8988T (cell line): Measurements from ENCODE around the gene FBXW11.
A peak's percentile ranks its signal among the peaks of the same experiment; 100 is the strongest.
"Not testable (repeated sequence)": the region's sequence is repeated elsewhere in the genome, so short reads cannot be mapped to it uniquely, and the experiment has no call there.

ENCODE experiments used
- DNase-seq: peaks from one replicate; pipeline ENCODE4 v3.0.0; 2011

Gene FBXW11

GRCh38 chr5:172006321-172007174, at the start of gene FBXW11:
Gene FBXW11 (minus strand): TSS chr5:172006638. CDS start chr5:172006502, 136 bp downstream.
- DNase-seq: peak; percentile 87

GRCh38 chr5:172055996-172056395, 49.6 kb upstream of the FBXW11 start:
- no peak for DNase-seq

DNA sequence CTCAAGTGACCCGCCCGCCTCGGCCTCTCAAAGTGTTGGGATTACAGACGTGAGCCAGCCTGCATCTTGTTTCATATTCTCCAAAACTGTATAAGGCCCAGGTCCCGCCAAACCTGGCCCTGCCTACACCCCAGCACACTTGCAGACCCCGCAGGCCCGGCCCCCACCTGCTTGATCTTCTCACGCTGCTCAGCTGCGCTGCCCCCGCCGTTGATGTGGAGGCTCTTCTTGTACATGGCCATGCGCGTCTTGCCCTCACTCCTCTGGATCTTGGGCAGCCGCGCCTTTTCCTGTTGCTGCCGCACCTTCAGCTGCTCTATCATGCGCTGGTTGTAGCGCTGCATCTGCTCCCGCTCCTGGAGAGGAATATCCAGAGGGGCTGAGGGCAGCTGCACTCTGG, 49.0 kb upstream of the FBXW11 start:
- no peak for DNase-seq

- no peak for DNase-seq
Observed at GRCh38 chr5:172054611-172055153, 48.2 kb upstream of the FBXW11 start.

DNA sequence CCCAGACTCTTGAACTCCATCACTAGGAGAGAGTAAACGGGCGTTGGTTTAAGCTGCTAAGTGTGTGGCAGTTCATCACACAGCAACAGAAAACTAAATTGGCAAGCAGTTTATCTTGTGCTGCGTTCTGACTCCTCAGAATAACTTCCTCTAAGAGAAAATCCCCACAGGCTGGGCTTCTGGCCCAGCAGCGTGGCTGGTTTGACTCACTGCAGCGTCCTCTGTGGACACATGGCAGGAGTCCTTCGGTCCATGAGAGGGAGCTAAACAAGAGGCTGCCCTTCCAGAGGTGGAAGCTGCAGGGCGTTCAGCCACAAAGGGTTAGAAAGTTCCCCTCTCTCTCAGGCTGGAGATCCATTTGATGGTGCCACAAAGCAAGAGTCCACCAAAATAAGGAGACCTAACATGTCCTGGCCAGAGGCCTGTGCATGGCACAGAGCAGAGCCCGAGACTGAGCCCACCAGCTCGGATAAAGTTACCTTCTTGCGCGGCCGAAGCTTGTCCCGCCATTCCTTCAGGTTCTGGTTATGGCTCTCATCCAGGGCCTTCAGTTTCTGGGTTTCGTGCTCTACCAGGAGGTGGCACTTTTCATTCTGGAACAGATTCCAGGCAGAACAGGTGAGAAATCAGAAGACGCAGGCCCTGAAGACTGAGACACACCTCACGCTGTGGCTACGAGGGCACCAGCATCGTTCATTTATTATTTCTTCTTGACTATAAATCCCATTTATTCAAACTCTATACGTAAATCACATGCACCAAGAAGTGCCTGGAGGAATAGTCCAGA, 46.2 kb upstream of the FBXW11 start:
- no peak for DNase-seq

- DNase-seq: no peak
Observed at GRCh38 chr5:172051643-172052339, 45.4 kb upstream of the FBXW11 start.

DNA sequence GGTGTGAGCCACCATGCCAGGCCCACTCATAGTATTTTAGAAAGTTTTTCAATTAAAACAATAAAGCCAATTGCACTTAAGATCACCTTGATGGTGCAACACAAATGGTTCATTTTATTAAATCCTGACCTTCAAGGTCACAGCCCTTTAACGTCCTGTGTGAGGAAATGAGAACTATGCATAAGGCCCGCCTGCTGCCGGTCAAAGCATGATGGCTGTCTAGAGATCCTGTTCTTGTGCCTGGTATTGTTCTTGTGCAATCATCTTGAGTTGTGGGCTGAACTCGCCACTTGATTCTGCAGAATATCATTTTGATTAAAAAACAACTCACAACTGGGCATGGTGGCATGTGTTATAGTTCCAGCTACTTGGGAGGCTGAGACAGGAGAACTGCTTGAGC, 43.6 kb upstream of the FBXW11 start:
- DNase-seq: no peak

DNA sequence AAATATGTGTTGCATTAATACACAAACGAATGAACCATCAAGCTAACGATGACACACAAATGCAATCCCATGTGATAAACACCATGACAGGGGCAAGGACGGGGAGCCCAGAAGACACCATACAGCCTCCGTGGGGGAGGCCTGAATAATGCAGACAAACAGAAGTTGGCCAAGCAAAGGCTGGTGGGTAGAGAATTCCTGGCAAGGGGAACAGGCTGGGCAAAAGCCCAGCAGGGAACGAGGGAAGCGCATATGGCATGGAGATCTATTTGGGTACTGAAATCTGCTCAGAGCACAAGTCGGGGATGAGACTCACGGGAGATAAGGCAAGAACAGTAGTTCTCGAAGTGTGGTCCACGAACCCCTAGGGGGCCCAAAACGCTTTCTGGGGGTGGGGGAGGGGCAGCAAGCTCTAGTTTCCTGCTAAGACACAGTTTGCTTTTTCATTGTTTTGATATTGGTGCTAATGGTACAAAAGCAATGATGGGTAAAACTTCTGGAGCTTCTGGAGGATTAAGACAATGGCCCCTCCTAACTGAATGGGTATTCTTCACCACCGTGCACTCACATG, 42.9 kb upstream of the FBXW11 start:
- no peak for DNase-seq

DNA sequence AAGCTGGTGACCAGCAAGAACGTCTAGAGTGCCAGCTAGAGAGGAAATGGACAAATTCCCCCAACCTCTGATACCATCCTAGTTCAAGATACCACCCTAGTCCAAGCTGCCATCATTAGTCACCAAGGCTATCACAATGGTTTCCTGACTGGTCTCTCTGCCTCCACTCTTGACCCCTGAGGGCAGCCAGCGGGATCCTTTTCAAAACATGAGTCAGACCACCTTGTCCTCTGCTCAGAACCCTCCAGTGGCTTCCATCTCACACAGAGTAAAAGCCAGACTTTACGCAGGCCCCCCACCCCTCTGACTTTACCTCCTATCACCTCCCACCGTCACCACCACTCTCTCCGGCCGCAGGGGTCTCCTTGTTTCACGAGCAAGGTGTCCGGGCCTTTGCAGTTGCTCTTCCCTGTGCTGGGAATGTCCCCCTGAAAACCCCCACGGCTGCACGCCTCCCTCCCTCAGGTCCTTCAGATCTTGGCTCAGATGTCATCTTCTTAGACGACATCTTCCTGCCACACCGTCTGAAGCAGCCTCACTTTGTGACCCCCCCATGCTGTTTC, 42.2 kb upstream of the FBXW11 start:
- DNase-seq: no peak

- DNase-seq: no peak
Observed at GRCh38 chr5:172048170-172048422, 41.7 kb upstream of the FBXW11 start.

GRCh38 chr5:172046593-172046992, 40.2 kb upstream of the FBXW11 start:
- DNase-seq: no peak

DNA sequence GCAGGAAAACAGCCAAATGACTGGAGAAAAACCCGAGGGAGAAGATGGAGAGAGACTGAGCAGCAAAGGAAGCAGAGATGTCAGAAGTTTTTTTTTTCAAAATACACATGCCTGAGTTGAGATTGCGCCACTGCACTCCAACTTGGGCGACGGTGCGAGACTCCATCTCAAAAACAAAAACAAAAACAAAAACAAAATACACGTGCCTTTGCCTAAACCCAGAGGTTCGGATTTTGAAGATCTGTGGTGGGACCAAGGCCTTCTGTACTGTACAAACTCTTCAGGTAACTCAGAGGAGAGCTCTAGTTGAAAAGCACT, 38.8 kb upstream of the FBXW11 start:
- no peak for DNase-seq

DNA sequence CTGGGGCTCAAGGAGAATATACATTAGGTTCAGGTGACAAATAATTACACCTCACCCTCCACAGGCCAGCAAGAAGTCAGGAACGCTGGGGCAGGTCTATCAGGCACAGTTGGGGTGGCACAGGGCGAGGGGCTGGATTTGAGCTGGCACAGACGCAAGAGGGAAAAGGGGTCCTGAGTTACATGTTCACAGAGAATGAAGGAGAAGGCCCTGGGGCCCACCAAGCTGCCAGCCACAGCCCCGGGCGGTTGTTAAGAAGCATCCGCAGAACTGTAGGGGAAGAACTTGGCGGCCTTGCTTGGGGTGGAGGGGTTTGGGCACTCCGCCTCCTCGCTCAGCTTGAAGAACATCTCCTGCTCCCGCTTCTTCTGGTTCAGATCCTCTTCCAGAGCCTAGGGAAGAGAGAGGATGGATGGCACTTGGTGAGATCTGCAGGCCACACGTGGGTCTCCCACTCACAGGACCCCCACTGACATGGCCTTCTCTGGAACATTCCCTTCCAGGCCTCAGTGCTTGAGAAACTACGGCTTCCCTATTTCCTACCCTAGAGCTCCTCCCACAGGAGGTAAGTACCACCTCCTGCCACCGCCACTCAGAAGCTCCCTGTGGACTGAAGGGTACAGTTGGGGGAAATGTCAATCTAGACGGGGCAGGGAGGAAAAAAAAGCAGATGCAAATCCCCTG, 38.3 kb upstream of the FBXW11 start:
- no peak for DNase-seq

DNA sequence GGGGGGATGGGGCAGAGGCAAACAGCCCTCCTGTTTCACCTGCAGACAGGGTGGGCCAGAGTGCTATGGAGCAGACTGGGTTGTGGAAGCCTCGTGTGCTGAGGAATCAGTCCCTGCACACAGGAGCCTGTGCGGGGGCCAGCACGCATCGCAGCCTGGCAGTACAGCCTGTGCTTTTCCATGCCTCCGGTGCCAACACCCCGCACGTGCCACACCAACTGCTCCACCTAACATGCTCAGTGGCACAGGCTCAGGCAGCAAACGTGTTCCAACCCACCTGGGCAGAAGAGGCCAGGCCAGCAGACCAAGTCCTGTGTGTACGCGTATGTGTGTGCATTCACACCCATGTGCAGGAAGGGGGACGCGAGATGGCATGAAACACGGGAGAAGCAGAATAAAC, 37.4 kb upstream of the FBXW11 start:
- DNase-seq: no peak

DNA sequence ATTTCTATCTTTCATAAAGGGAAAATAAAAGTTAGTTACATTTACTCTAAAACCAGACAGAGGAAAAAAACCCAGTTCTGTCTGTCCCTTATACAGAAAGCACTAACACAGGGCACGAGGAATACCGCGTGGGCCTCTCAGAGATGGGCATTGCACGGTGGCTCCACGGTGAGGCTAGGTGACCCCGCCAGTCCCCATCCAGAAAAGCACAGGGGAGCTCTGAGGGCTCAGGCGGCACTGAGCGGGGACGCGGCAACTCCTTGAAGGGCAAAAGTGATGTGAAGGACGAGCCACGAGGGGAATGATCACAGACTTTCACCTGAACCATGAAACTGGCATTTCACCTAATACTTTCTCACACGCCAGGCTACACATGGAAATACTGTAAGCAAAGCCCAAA, 35.7 kb upstream of the FBXW11 start:
- no peak for DNase-seq

DNA sequence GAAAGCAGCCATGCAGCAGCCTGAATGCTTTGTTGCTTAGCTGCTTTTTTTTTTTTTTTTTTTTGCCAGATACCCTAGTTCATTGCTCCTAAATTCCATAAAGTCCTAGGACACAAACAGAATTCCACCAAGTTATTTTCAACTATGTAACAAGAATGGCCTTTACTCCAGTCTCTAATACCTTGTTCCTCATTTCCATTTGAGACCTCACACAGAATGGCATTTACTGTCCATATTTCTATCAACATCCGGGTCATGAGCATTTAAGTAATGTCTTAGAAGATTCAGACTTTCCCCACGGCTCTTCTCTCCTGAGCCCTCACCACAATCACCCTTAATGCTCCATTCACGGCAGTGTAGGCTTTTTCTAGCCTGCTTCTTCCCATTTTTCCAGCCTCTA, 31.7 kb upstream of the FBXW11 start:
- DNase-seq: no peak

GRCh38 chr5:172035049-172035448, 28.6 kb upstream of the FBXW11 start:
- no peak for DNase-seq

DNA sequence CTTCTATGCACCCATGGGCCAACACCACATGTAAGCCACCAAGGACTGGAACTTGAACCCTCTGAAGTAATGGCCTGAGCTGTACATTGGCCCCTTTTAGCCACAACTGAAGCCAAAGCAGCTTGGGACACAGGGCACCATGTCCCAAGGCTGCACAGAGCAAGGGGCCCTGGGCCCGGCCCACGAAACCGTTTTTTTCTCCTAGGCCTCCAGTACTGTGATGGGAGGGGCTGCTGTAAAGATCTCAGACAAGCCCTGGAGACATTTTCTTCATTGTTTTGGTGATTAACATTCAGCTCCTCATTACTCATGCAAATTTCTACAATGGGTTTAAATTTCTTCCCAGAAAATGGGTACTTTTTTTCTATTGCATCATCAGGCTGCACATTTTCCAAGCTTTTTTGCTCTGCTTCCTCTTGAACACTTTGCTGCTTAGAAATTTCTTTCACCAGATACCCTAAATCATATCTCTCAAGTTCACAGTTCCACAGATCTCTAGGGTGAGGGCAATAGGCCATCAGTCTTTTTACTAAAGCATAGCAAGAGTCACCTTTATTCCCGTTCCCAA, 25.5 kb upstream of the FBXW11 start:
- no peak for DNase-seq

- DNase-seq: no peak
Observed at GRCh38 chr5:172029876-172030275, 23.4 kb upstream of the FBXW11 start.

DNA sequence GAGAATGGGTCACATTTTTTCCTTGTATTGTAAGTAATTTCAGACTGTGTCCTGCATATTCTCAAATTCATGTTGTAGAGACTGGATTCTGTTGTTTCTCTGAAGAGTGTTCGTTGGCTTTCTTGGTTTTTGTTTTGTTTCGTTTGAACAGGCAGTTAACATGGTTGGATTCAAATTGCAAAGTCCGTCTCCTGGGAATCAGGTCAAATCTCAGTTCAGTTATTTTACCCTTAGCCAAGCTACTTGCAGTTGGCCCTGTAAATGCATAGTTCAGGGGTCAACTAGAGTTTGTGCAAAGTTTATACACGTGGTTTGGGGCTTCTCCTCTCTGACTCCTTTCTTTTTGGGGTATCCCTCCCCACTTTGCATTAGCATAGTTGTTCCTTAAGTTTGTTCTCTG, 21.7 kb upstream of the FBXW11 start:
- no peak for DNase-seq

DNA sequence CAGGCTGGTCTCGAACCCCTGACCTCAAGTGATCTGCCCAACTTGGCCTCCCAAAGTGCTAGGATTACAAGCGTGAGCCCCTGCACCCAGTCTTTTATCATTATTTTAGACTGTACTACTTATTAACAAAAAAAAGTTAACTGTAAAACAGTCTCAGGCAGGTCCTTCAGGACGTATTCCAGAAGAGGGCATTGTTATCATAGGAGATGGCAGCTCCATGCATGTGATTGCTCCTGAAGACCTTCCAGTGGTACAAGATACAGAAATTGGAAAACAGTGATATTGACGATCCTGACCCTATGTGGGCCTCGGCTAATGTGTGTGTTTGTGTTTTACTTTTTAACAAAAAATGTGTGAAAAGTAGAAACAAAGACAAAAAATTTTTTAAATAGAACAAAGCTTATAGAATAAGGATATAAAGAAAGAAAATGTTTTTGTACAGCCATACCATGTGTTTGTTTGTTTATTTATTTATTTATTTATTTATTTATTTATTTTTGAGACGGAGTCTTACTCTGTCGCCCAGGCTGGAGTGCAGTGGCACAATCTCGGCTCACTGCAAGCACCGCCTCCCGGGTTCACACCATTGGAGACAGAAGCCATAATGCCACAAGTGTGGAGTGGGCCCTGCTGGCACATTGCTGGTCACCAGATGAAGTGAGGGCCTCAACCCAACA, 13.8 kb upstream of the FBXW11 start:
- DNase-seq: not testable (repeated sequence)

DNA sequence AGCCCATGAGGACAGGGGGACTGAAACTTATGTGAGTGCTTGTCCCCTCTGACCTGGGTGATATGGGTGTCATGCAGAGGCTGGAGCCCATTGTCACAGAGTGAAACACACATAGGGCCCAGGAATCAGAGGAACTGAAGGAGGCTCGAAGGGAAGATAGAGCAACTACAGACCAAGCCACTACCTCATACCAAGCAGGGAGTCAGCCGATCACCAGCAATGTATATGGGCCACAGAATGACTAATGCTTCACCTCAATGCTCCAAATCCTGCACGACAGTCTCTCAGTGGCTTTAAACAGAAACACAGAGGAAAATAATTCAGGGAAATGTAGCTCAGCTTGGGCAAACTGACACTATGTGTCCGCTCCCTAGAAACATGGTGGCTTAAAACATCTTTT, 8.9 kb upstream of the FBXW11 start:
- no peak for DNase-seq
